DND-41 (cell line): ENCODE data around the gene GLMP.

ENCODE experiments used
- ATAC-seq: fragments of 200-7000 bp; cut with Tn5 transposase; 3 replicates; pipeline ENCODE4 v1.9.1; 2021; ENCODE audit warnings: low read depth; ENCODE audit not compliant: insufficient read depth
- DNase-seq: peaks from one replicate; pipeline ENCODE4 v3.0.0-alpha.2; 2020
- H2AFZ ChIP-seq: 2 replicates; pipeline ENCODE4 v1.6.0; 2012; ENCODE audit warnings: low read depth, low read length
- H3K27ac ChIP-seq: 2 replicates; pipeline ENCODE4 v1.5.1; 2012; ENCODE audit warnings: low read length, inconsistent platforms
- H3K27me3 ChIP-seq: fragments of 200-600 bp; sonication (generic); 2 replicates; pipeline ENCODE4 v1.6.0; 2012; ENCODE audit warnings: low read length, mild to moderate bottlenecking, inconsistent platforms; ENCODE audit not compliant: insufficient read depth, poor library complexity
- H3K36me3 ChIP-seq: 2 replicates; pipeline ENCODE4 v1.5.1; 2012; ENCODE audit warnings: low read length, inconsistent platforms; ENCODE audit not compliant: insufficient read depth
- H3K4me1 ChIP-seq: 2 replicates; pipeline ENCODE4 v1.5.1; 2012; ENCODE audit warnings: mild to moderate bottlenecking, low read length; ENCODE audit not compliant: insufficient read depth
- H3K4me2 ChIP-seq: 2 replicates; pipeline ENCODE4 v1.6.0; 2012; ENCODE audit warnings: mild to moderate bottlenecking, moderate library complexity, low read length, inconsistent platforms; ENCODE audit not compliant: insufficient read depth
- H3K4me3 ChIP-seq, 2 experiments: fragments of 200-600 bp in 1 of 2; shearing (Covaris generic) in 1 of 2; 2 replicates each; pipeline ENCODE4 v1.5.1; 2012 to 2016; ENCODE audit warnings: inconsistent platforms in 2 of 2, low read length in 2 of 2, mild to moderate bottlenecking in 2 of 2, low read depth in 1 of 2, moderate library complexity in 1 of 2
- H3K79me2 ChIP-seq: 2 replicates; pipeline ENCODE4 v1.6.0; 2012; ENCODE audit warnings: low read length, inconsistent platforms; ENCODE audit not compliant: insufficient read depth
- H3K9ac ChIP-seq: 2 replicates; pipeline ENCODE4 v1.6.0; 2012; ENCODE audit warnings: low read depth, mild to moderate bottlenecking, inconsistent platforms, low read length, moderate library complexity
- H3K9me3 ChIP-seq: 2 replicates; pipeline ENCODE4 v1.5.1; 2012; ENCODE audit warnings: low read length, moderate library complexity, mild to moderate bottlenecking, inconsistent platforms; ENCODE audit not compliant: insufficient read depth, severe bottlenecking
- H4K20me1 ChIP-seq: 2 replicates; pipeline ENCODE4 v1.6.0; 2012; ENCODE audit warnings: low read length; ENCODE audit not compliant: insufficient read depth
- EZH2 ChIP-seq: IDR thresholded peaks from 3 replicates; pipeline ENCODE4 v1.6.1; 2012; ENCODE audit warnings: borderline replicate concordance, low read depth, mild to moderate bottlenecking, moderate library complexity, low read length, inconsistent platforms; ENCODE audit not compliant: severe bottlenecking
- TF ChIP-seq, protein P1 (sequence below): IDR thresholded peaks from 2 replicates; pipeline ENCODE4 v1.5.1; 2012; ENCODE audit warnings: borderline replicate concordance, low read length, moderate library complexity, mild to moderate bottlenecking; ENCODE audit not compliant: poor library complexity, severe bottlenecking; ENCODE audit errors: extremely low read depth

GLMP gene

GRCh38 chr1:156338180-156338976 is 42.9 kb upstream of the GLMP start, which contains the start of the genes CCT3 and TSACC:
Gene CCT3, minus strand, starts transcription at chr1:156338292. Its CDS starts 108 bp downstream, at chr1:156338184.
Gene TSACC, plus strand, starts transcription at chr1:156338526. Its CDS starts 1,232 bp downstream, at chr1:156339758.
- H3K27ac ChIP-seq = peak within 1 kb of the TSS; percentile 92
- H3K4me3 ChIP-seq = peak within 1 kb of the TSS; percentile 69 to 88
- peak within 1 kb of the TSS; percentile 74 for H3K4me2 ChIP-seq
- peaks cover 28% of the 10 kb centered on the region; the same call in 1 of the 2 replicates for H4K20me1 ChIP-seq
- DNase-seq (peak; percentile 100), ATAC-seq (peak; percentile 90)
- H3K4me1 ChIP-seq = peaks cover 32% of the 10 kb centered on the region
- peak within 1 kb of the TSS; percentile 67 for H3K9ac ChIP-seq
- TF ChIP-seq, protein P1, sequence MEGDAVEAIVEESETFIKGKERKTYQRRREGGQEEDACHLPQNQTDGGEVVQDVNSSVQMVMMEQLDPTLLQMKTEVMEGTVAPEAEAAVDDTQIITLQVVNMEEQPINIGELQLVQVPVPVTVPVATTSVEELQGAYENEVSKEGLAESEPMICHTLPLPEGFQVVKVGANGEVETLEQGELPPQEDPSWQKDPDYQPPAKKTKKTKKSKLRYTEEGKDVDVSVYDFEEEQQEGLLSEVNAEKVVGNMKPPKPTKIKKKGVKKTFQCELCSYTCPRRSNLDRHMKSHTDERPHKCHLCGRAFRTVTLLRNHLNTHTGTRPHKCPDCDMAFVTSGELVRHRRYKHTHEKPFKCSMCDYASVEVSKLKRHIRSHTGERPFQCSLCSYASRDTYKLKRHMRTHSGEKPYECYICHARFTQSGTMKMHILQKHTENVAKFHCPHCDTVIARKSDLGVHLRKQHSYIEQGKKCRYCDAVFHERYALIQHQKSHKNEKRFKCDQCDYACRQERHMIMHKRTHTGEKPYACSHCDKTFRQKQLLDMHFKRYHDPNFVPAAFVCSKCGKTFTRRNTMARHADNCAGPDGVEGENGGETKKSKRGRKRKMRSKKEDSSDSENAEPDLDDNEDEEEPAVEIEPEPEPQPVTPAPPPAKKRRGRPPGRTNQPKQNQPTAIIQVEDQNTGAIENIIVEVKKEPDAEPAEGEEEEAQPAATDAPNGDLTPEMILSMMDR = no peak
- H3K27me3 ChIP-seq = no peaks in the 10 kb centered on the region
- peak within 1 kb of the TSS; percentile 90 for H2AFZ ChIP-seq
- peaks cover 33% of the 10 kb centered on the region for H3K36me3 ChIP-seq
- no peaks in the 10 kb centered on the region for H3K9me3 ChIP-seq
- peaks cover 47% of the 10 kb centered on the region for H3K79me2 ChIP-seq

GRCh38 chr1:156337888-156338179 is 42.4 kb upstream of the GLMP start:
- H3K27ac ChIP-seq = peak overlapping the region; percentile 79

DNA sequence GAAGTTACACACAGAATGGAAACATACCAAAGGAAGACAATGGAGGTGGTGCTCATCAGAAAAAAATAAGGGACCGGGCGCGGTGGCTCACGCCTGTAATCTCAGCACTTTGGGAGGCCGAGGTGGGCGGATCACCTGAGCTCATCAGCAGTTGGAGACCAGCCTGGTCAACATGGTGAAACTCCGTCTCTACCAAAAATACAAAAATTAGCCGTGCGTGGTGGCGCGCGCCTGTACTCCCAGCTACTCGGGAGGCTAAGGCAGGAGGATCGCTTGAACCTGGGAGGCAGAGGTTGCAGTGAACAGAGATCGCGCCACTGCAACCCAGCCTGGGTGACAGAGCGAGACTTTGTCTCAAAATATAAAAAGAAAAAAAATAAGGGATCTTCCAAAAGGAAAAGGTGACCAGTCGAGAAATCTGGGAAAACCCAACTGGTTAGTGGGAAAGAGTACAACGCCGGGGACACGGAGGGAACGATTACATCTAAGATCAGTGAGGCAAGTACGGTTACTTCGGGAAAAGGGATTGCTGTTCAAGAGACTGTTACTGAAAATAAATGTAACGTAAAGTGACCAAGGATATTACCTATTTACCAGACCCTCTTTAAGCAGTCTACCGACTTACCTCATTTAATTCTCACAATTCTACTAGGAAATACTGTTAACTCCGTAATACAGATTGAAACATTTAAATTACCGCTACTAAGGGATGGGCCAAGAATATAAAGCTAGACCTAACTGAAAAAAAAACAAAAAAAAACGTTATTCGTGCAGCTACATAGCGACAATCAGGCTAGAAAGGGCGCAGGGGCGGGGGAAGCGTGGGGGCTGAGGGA is 41.8 kb upstream of the GLMP start:
- peak overlapping the region; percentile 67 for H2AFZ ChIP-seq

More at GRCh38 chr1:156337888-156338179, 42.4 kb upstream of the GLMP start:
- TF ChIP-seq, protein P1 = no peak
- no peak for TF ChIP-seq EZH2
- no peaks in the 10 kb centered on the region for H3K27me3 ChIP-seq
- peak overlapping the region; percentile 69 to 88 for H3K4me3 ChIP-seq
- no peak for DNase-seq
- H3K79me2 ChIP-seq = peaks cover 51% of the 10 kb centered on the region
- H3K9me3 ChIP-seq = no peaks in the 10 kb centered on the region
- H2AFZ ChIP-seq = peak overlapping the region; percentile 67
- H4K20me1 ChIP-seq = peaks cover 28% of the 10 kb centered on the region; the same call in 1 of the 2 replicates
- peaks cover 38% of the 10 kb centered on the region for H3K36me3 ChIP-seq
- peak overlapping the region; percentile 74 for H3K4me2 ChIP-seq
- ATAC-seq = peak; percentile 11
- peak overlapping the region; percentile 67 for H3K9ac ChIP-seq
- H3K4me1 ChIP-seq = peaks cover 32% of the 10 kb centered on the region

More for the DNA sequence above, 41.8 kb upstream of the GLMP start:
- Histone ChIP-seq H4K20me1 (peaks cover 28% of the 10 kb centered on the region; the same call in 1 of the 2 replicates), H3K27me3 (no peaks in the 10 kb centered on the region), H3K4me1 (peaks cover 32% of the 10 kb centered on the region), H3K27ac (peak overlapping the region; percentile 79), H3K4me3 (peak overlapping the region; percentile 69 to 88), H3K9me3 (no peaks in the 10 kb centered on the region), H3K79me2 (peaks cover 56% of the 10 kb centered on the region), H3K36me3 (peaks cover 44% of the 10 kb centered on the region), H3K4me2 (peak overlapping the region; percentile 74), H3K9ac (peak overlapping the region; percentile 67)
- DNase-seq (no peak), ATAC-seq (no peak)
- TF ChIP-seq, protein P1 = no peak
- TF ChIP-seq EZH2 = no peak
